AG10803 (cell line): ENCODE results near the gene CHST3.
"Not testable (repeated sequence)": the region's sequence is repeated elsewhere in the genome, so short reads cannot be mapped to it uniquely, and the experiment has no call there.

Source experiments
- DNase-seq: peaks from one replicate; pipeline ENCODE4 v3.0.0; 2010; ENCODE audit warnings: low read depth
- H3K4me3 ChIP-seq: 2 replicates; pipeline ENCODE4 v1.5.1; 2011; ENCODE audit warnings: mild to moderate bottlenecking, low read length, control low read depth
- CTCF ChIP-seq: conservative IDR thresholded peaks from 2 replicates; pipeline ENCODE4 v1.5.1; 2011; ENCODE audit warnings: mild to moderate bottlenecking, low read length, control low read depth, inconsistent platforms

CHST3 gene

GRCh38 chr10:71964098-71964742 lies at the start of gene CHST3:
TSS of gene CHST3 (plus strand) at chr10:71964395. CDS start at chr10:72005843, 41,448 bp downstream.
- peak within 1 kb of the TSS; percentile 97 for H3K4me3 ChIP-seq
- DNase-seq: peak; percentile 76
- TF ChIP-seq CTCF: no peak

DNA sequence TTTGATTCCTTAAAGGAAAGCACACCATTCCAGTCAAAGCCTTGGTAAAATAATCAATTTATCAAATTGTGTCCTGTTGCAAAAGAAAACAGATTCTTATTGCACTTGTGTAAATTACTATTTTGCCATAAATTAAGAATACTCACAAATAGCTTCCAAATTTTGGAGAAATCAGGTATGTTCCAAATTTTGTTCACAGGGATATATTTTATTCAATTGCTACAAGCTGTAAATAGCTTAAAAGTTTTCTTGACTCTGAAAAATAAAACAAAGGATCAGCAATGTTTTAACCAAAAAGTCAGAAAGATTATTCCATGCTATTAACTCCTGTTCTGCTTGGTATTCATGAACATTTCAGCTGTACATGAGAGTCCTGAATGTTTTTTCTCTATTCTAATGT lies 47.4 kb upstream of the CHST3 start:
- TF ChIP-seq CTCF: no peak
- no peak overlapping the region for H3K4me3 ChIP-seq
- DNase-seq: no peak

DNA sequence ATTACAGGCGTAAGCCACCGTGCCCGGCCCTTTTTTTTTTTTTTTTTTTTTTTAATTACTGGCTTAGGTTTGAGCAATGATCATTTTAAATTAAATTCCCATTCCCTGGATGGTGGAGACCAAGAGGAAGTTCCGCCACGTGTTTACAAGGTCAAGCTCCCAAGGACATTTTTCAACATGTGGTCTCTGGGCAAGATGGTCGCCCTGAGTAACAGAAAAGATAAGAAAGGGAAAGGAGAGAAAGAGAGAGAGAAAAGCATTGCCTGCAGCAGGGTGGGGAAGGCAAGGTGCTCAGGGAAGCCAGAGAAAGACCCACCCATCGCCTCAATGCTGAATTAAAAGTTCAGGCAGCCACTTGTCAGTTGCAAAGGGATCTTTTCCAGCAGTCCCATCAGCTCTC lies 45.2 kb upstream of the CHST3 start:
- H3K4me3 ChIP-seq: no peak overlapping the region
- DNase-seq: no peak
- TF ChIP-seq CTCF: no peak

- DNase-seq, H3K4me3 ChIP-seq: not testable (repeated sequence)
Measured at GRCh38 chr10:71919956-71920539, 44.1 kb upstream of the CHST3 start.

GRCh38 chr10:71920540-71921323 lies 43.5 kb upstream of the CHST3 start:
- DNase-seq: no peak
- no peak overlapping the region for H3K4me3 ChIP-seq

GRCh38 chr10:71921324-71922027 lies 42.7 kb upstream of the CHST3 start:
- no peak for TF ChIP-seq CTCF
- DNase-seq: no peak
- H3K4me3 ChIP-seq: no peak overlapping the region

More at GRCh38 chr10:71920540-71921323, 43.5 kb upstream of the CHST3 start:
- no peak for TF ChIP-seq CTCF

DNA sequence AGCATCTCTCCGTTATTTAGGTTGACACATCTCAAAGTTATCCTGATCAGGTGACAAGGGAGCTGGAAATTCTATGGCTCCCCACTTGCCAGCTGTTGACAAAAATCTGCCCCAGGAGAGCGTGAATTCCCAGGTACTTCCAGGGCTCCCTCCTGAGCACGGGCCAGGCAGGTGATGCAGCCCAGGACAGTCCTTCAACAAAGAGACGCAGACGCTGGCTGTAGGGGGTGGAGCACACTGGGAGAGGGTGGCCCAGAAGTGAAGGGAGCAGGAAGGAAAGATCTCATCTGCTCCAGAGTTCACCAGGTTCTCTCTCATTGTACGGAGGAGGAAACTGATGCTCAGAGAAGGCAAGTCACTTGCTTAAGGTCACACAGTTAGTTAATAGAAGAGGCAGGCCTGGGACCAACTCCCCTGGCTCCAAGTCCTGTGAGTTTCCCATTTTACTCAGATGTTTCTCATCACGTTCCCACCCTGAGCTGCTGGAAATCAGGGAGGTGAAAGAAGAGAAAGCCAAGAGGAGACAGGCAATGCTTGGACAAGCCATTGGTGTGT lies 41.0 kb upstream of the CHST3 start:
- DNase-seq: no peak
- no peak for TF ChIP-seq CTCF

More for the DNA sequence above, 41.0 kb upstream of the CHST3 start:
- no peak overlapping the region for H3K4me3 ChIP-seq
